ENCODE results near the gene STX16. TPM values are rescaled to one million over a fixed set of nuclear protein-coding genes. Genes with fewer than 3 reads are reported as not detected.

STX16 gene
- total RNA-seq, 1 experiment from 2014 or later = 89.1 TPM

- Mint-ChIP-seq H3K27ac (0 out of 2 replicates have a peak overlapping the region, but pooled peaks have one; percentile 41), H3K36me3 (no peaks in the 10 kb centered on the region)
These were observed 42.8 kb upstream of the STX16 start for GRCh38 chr20:58608096-58608840.

More at GRCh38 chr20:58608096-58608840, 42.8 kb upstream of the STX16 start:
- no peak for DNase-seq (ENCODE audit: low spot score)
- no peak for ATAC-seq
- CTCF ChIA-PET = interaction anchor here (1.0 kb wide), 1 partner anchor 10 kb away, joined by 3 read pairs; no protein-coding TSS in a partner anchor
- POLR2A ChIA-PET = no interaction called here
- no peak overlapping the region for H3K4me3 Mint-ChIP-seq
- no peaks in the 10 kb centered on the region; the same call in 1 of the 2 replicates for H3K27me3 Mint-ChIP-seq (ENCODE audit: low read depth)
- 0 out of 2 replicates have a peak, but pooled peaks cover 3% of the 10 kb centered on the region for H3K9me3 Mint-ChIP-seq
- peaks cover 6% of the 10 kb centered on the region for H3K4me1 Mint-ChIP-seq
- no peak for TF ChIP-seq PRDM15 (CRISPR knock-in tag; IDR thresholded peaks at IDR 0.05)
- no peak for TF ChIP-seq ZNF219 (CRISPR knock-in tag; IDR thresholded peaks at IDR 0.05; ENCODE audit: borderline replicate concordance)
- TF ChIP-seq, protein P1, sequence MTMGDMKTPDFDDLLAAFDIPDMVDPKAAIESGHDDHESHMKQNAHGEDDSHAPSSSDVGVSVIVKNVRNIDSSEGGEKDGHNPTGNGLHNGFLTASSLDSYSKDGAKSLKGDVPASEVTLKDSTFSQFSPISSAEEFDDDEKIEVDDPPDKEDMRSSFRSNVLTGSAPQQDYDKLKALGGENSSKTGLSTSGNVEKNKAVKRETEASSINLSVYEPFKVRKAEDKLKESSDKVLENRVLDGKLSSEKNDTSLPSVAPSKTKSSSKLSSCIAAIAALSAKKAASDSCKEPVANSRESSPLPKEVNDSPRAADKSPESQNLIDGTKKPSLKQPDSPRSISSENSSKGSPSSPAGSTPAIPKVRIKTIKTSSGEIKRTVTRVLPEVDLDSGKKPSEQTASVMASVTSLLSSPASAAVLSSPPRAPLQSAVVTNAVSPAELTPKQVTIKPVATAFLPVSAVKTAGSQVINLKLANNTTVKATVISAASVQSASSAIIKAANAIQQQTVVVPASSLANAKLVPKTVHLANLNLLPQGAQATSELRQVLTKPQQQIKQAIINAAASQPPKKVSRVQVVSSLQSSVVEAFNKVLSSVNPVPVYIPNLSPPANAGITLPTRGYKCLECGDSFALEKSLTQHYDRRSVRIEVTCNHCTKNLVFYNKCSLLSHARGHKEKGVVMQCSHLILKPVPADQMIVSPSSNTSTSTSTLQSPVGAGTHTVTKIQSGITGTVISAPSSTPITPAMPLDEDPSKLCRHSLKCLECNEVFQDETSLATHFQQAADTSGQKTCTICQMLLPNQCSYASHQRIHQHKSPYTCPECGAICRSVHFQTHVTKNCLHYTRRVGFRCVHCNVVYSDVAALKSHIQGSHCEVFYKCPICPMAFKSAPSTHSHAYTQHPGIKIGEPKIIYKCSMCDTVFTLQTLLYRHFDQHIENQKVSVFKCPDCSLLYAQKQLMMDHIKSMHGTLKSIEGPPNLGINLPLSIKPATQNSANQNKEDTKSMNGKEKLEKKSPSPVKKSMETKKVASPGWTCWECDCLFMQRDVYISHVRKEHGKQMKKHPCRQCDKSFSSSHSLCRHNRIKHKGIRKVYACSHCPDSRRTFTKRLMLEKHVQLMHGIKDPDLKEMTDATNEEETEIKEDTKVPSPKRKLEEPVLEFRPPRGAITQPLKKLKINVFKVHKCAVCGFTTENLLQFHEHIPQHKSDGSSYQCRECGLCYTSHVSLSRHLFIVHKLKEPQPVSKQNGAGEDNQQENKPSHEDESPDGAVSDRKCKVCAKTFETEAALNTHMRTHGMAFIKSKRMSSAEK (CRISPR knock-in tag; IDR thresholded peaks at IDR 0.05; ENCODE audit: borderline replicate concordance) = no peak
- no peak for TF ChIP-seq NFYB (CRISPR knock-in tag; conservative IDR thresholded peaks at IDR 0.05; ENCODE audit: low read depth)
- no peak for TF ChIP-seq ZNF317 (CRISPR knock-in tag; IDR thresholded peaks at IDR 0.05; ENCODE audit: borderline replicate concordance, low read depth)
- TF ChIP-seq FOXP4 (CRISPR knock-in tag; IDR thresholded peaks at IDR 0.05) = no peak
- no peak for TF ChIP-seq ZSCAN18 (CRISPR knock-in tag; IDR thresholded peaks at IDR 0.05)
- TF ChIP-seq ZNF232 (CRISPR knock-in tag; IDR thresholded peaks at IDR 0.05) = no peak
- no peak for TF ChIP-seq IRF2 (CRISPR knock-in tag; IDR thresholded peaks at IDR 0.05; ENCODE audit: borderline replicate concordance, low read depth)

Data from WTC11 (cell line).